SK-N-SH (cell line): ENCODE measurements around the gene USP16. TPM values are rescaled to one million over a fixed set of nuclear protein-coding genes. Genes with fewer than 3 reads are reported as not detected.

Source experiments
- CTCF ChIA-PET: fragments of 300-600, 350-600 bp; formaldehyde crosslinking; extraction: SDS; loops from one replicate; lab custom pipeline; 2021; lab: Yijun Ruan, JAX
- POLR2A ChIA-PET: fragments of 350-600 bp; sonication (Branson Sonifier 250); formaldehyde crosslinking; extraction: SDS; loops from one replicate; lab custom pipeline; 2020; ENCODE audit warnings: antibody characterized with exemption, inconsistent platforms; lab: Yijun Ruan, JAX
- DNase-seq: peaks from one replicate; pipeline ENCODE4 v3.0.0; 2012
- H2AFZ ChIP-seq: fragments of 200-600 bp; sonication (generic); 2 replicates; pipeline ENCODE4 v1.8.1; 2016; ENCODE audit warnings: antibody characterized with exemption, mild to moderate bottlenecking, low read depth
- H3F3A ChIP-seq: fragments of 200-600 bp; sonication (generic); replicated peaks from 2 replicates; pipeline ENCODE3; 2016; ENCODE audit warnings: antibody characterized with exemption, mild to moderate bottlenecking; ENCODE audit not compliant: insufficient read depth
- H3K27ac ChIP-seq, 2 experiments: fragments of 200-500 bp in 1 of 2; fragments of 200-600 bp in 1 of 2; sonication (Bioruptor generic) in 1 of 2; sonication (generic), shearing (Covaris generic) in 1 of 2; 2 replicates each; pipeline versions ENCODE4 v1.5.1 to v1.6.1; 2014 to 2016; ENCODE audit warnings: low read depth in 2 of 2, inconsistent platforms in 1 of 2, low read length in 1 of 2, mild to moderate bottlenecking in 1 of 2, mixed read lengths in 1 of 2
- H3K27me3 ChIP-seq: fragments of 200-600 bp; sonication (generic), shearing (Covaris generic); 2 replicates; pipeline ENCODE4 v1.6.1; 2016; ENCODE audit warnings: mixed run types; ENCODE audit not compliant: insufficient read depth
- H3K36me3 ChIP-seq, 2 experiments: fragments of 200-500 bp in 1 of 2; fragments of 200-600 bp in 1 of 2; sonication (Bioruptor generic) in 1 of 2; sonication (generic) in 1 of 2; replicated peaks in 1 of 2; 2 replicates each; pipeline versions ENCODE3 to v1.5.1; 2014 to 2016; ENCODE audit warnings: low read length in 1 of 2, mild to moderate bottlenecking in 1 of 2; ENCODE audit not compliant: insufficient read depth in 2 of 2, control insufficient read depth in 1 of 2
- H3K4me1 ChIP-seq, 2 experiments: fragments of 200-500 bp in 1 of 2; fragments of 200-600 bp in 1 of 2; sonication (Bioruptor generic) in 1 of 2; sonication (generic), shearing (Covaris generic) in 1 of 2; 2 replicates each; pipeline versions ENCODE4 v1.5.1 to v1.6.1; 2014 to 2016; ENCODE audit warnings: low read depth in 1 of 2, low read length in 1 of 2, mixed run types in 1 of 2; ENCODE audit not compliant: insufficient read depth in 2 of 2, control insufficient read depth in 1 of 2
- H3K4me2 ChIP-seq: fragments of 200-600 bp; sonication (generic), shearing (Covaris generic); 2 replicates; pipeline ENCODE4 v1.6.1; 2017; ENCODE audit warnings: mixed run types
- H3K4me3 ChIP-seq, 2 experiments: fragments of 200-500 bp in 1 of 2; fragments of 200-600 bp in 1 of 2; sonication (Bioruptor generic) in 1 of 2; sonication (generic), shearing (Covaris generic) in 1 of 2; 2 replicates each; pipeline versions ENCODE4 v1.5.1 to v1.8.1; 2014 to 2016; ENCODE audit warnings: low read depth in 2 of 2, inconsistent platforms in 1 of 2, low read length in 1 of 2, mild to moderate bottlenecking in 1 of 2, mixed read lengths in 1 of 2, moderate library complexity in 1 of 2
- H3K79me2 ChIP-seq: fragments of 200-600 bp; sonication (generic); 2 replicates; pipeline ENCODE4 v1.8.1; 2017; ENCODE audit warnings: mild to moderate bottlenecking; ENCODE audit not compliant: insufficient read depth
- H3K9ac ChIP-seq: fragments of 200-600 bp; sonication (generic); 2 replicates; pipeline ENCODE4 v1.6.1; 2017; ENCODE audit warnings: mixed run types
- H3K9me2 ChIP-seq: fragments of 200-600 bp; sonication (generic); 2 replicates; pipeline ENCODE4 v1.6.1; 2017; ENCODE audit warnings: mixed run types
- H3K9me3 ChIP-seq: fragments of 200-600 bp; sonication (generic); 2 replicates; pipeline ENCODE4 v1.6.1; 2017; ENCODE audit warnings: mixed run types, mild to moderate bottlenecking, moderate library complexity
- H4K20me1 ChIP-seq: fragments of 200-600 bp; sonication (generic); 2 replicates; pipeline ENCODE4 v1.6.1; 2017; ENCODE audit warnings: mild to moderate bottlenecking, mixed run types; ENCODE audit not compliant: insufficient read depth
- CTCF ChIP-seq: fragments of 200-600 bp; sonication (generic); IDR thresholded peaks from 2 replicates; pipeline ENCODE4 v1.6.1; 2017; ENCODE audit warnings: antibody characterized with exemption, mild to moderate bottlenecking, moderate library complexity
- ELF1 ChIP-seq: IDR thresholded peaks from 2 replicates; pipeline ENCODE4 v1.4.0; 2012
- FOXJ3 ChIP-seq: sonication (generic); formaldehyde crosslinking; IDR thresholded peaks from 2 replicates; pipeline ENCODE4 v1.5.1; 2020; ENCODE audit warnings: mild to moderate bottlenecking, missing genetic modification reagents
- FOXM1 ChIP-seq: IDR thresholded peaks from 2 replicates; pipeline ENCODE4 v1.4.0; 2012; ENCODE audit warnings: low read depth, mild to moderate bottlenecking
- GABPA ChIP-seq: IDR thresholded peaks from 2 replicates; pipeline ENCODE4 v1.4.0; 2012; ENCODE audit warnings: low read depth, mild to moderate bottlenecking
- IRF3 ChIP-seq: fragments of 150-350 bp; IDR thresholded peaks from 2 replicates; pipeline ENCODE4 v1.6.1; 2016; ENCODE audit warnings: mild to moderate bottlenecking, low read depth, low read length
- MEF2A ChIP-seq: IDR thresholded peaks from 2 replicates; pipeline ENCODE4 v1.4.0; 2012; ENCODE audit warnings: low read depth, borderline replicate concordance
- POLR2AphosphoS5 ChIP-seq: IDR thresholded peaks from 2 replicates; pipeline ENCODE4 v1.6.1; 2012; ENCODE audit warnings: low read depth, low read length
- RCOR1 ChIP-seq: fragments of 150-350 bp; IDR thresholded peaks from 2 replicates; pipeline ENCODE4 v1.6.1; 2017; ENCODE audit warnings: antibody characterized with exemption, low read length
- RFX5 ChIP-seq: IDR thresholded peaks from 2 replicates; pipeline ENCODE4 v1.6.1; 2012; ENCODE audit warnings: mild to moderate bottlenecking, improper control_type of control experiment, low read length
- SIN3A ChIP-seq: IDR thresholded peaks from 2 replicates; pipeline ENCODE4 v1.6.1; 2012; ENCODE audit warnings: low read depth, mild to moderate bottlenecking, low read length, moderate library complexity, borderline replicate concordance
- SMC3 ChIP-seq: IDR thresholded peaks from 2 replicates; pipeline ENCODE4 v1.6.1; 2012; ENCODE audit warnings: low read depth, low read length, improper control_type of control experiment
- TAF1 ChIP-seq: IDR thresholded peaks from 2 replicates; pipeline ENCODE4 v1.6.1; 2012; ENCODE audit warnings: low read depth, mild to moderate bottlenecking, low read length, moderate library complexity, borderline replicate concordance
- TCF12 ChIP-seq: IDR thresholded peaks from 2 replicates; pipeline ENCODE4 v1.4.0; 2012
- USF1 ChIP-seq: IDR thresholded peaks from 2 replicates; pipeline ENCODE4 v1.4.0; 2012; ENCODE audit warnings: low read depth, borderline replicate concordance
- USF2 ChIP-seq: fragments of 150-350 bp; IDR thresholded peaks from 2 replicates; pipeline ENCODE4 v1.6.1; 2017; ENCODE audit warnings: antibody characterized with exemption, low read length, low read depth, borderline replicate concordance
- ZBTB33 ChIP-seq: IDR thresholded peaks from 2 replicates; pipeline ENCODE4 v1.4.0; 2012; ENCODE audit warnings: low read depth, borderline replicate concordance
- WGBS: methylation state at CpG from one replicate; pipeline ENCODE4 v1.1.6; 2017; ENCODE audit warnings: low lambda C conversion rate; 5-methylcytosine and 5-hydroxymethylcytosine counted together
- polyA plus RNA-seq, 3 experiments: library from polyadenylated mRNA; depleted of rRNA; stranded (reverse); fragments of >200 nt; gene quantifications; 2 replicates each; pipeline ENCODE4 v1.2.3, GENCODE V29; 2012

Gene USP16
- polyA plus RNA-seq, 1 of the 3 experiments (the other 2 are of a cell fraction) = 9.2 TPM

GRCh38 chr21:29083306-29083705 is 58.8 kb downstream of the USP16 start:
- Histone ChIP-seq H3K9me3 (no peaks in the 10 kb centered on the region), H2AFZ (no peak overlapping the region), H3K36me3 (no peaks in the 10 kb centered on the region), H3K4me2 (no peak overlapping the region), H3K27me3 (no peaks in the 10 kb centered on the region), H4K20me1 (no peaks in the 10 kb centered on the region), H3K27ac (no peak overlapping the region), H3K9ac (no peak overlapping the region), H3F3A (no peaks in the 10 kb centered on the region), H3K4me3 (no peak overlapping the region), H3K9me2 (no peaks in the 10 kb centered on the region), H3K4me1 (peaks cover 0 to 8% of the 10 kb centered on the region in 2 experiments; a peak in 2 of 4 replicates), H3K79me2 (no peaks in the 10 kb centered on the region)
- DNase-seq = no peak
- WGBS = 33% methylated on average over 3 of the region's 3 CpGs
- TF ChIP-seq FOXJ3 (CRISPR knock-in tag) (no peak), CTCF (no peak), MEF2A (no peak), POLR2AphosphoS5 (no peak), USF1 (no peak), USF2 (no peak), FOXM1 (no peak), RCOR1 (no peak), ZBTB33 (no peak), TAF1 (no peak), TCF12 (no peak), RFX5 (no peak), SIN3A (no peak), GABPA (no peak), IRF3 (no peak), SMC3 (no peak), ELF1 (no peak)
- ChIA-PET CTCF (no interaction called here), POLR2A (no interaction called here)
